Mesenchymal stem cell (in vitro differentiated cells and primary cell): ENCODE results near the gene TRNP1.
A peak's percentile ranks its signal among the peaks of the same experiment; 100 is the strongest.

Source experiments
- DNase-seq: peaks from one replicate; pipeline ENCODE4 v3.0.0-alpha.2; 2013
- H2AFZ ChIP-seq: one replicate; pipeline ENCODE4 v1.6.1; 2013; ENCODE audit warnings: low read depth, mild to moderate bottlenecking, control low read depth, inconsistent platforms, low read length, moderate library complexity
- H2AK5ac ChIP-seq: 2 replicates; pipeline ENCODE4 v1.6.1; 2013; ENCODE audit warnings: low read length, moderate library complexity, mild to moderate bottlenecking, inconsistent platforms; ENCODE audit not compliant: severe bottlenecking
- H2BK120ac ChIP-seq: one replicate; pipeline ENCODE4 v1.6.1; 2013; ENCODE audit warnings: low read depth, mild to moderate bottlenecking, inconsistent platforms, low read length, moderate library complexity
- H2BK12ac ChIP-seq, 2 experiments: one replicate each; pipeline ENCODE4 v1.6.1; 2013; ENCODE audit warnings: inconsistent platforms in 2 of 2, low read length in 2 of 2, mild to moderate bottlenecking in 2 of 2, moderate library complexity in 2 of 2, control low read depth in 1 of 2
- H2BK15ac ChIP-seq: one replicate; pipeline ENCODE4 v1.6.1; 2013; ENCODE audit warnings: mild to moderate bottlenecking, low read depth, inconsistent platforms; ENCODE audit not compliant: poor library complexity, severe bottlenecking
- H2BK5ac ChIP-seq: 2 replicates; pipeline ENCODE4 v1.6.1; 2013; ENCODE audit warnings: low read depth, mild to moderate bottlenecking, low read length, control low read depth, inconsistent platforms; ENCODE audit not compliant: poor library complexity, severe bottlenecking
- H3K14ac ChIP-seq, 2 experiments: one replicate each; pipeline ENCODE4 v1.6.1; 2013; ENCODE audit warnings: inconsistent platforms in 2 of 2, low read length in 2 of 2, control low read depth in 1 of 2, mild to moderate bottlenecking in 1 of 2, moderate library complexity in 1 of 2
- H3K18ac ChIP-seq, 2 experiments: one replicate each; pipeline ENCODE4 v1.6.1; 2013; ENCODE audit warnings: inconsistent platforms in 2 of 2, low read length in 2 of 2, control low read depth in 1 of 2, low read depth in 1 of 2, mild to moderate bottlenecking in 1 of 2
- H3K23ac ChIP-seq, 2 experiments: one replicate each; pipeline ENCODE4 v1.6.1; 2013; ENCODE audit warnings: inconsistent platforms in 2 of 2, low read length in 2 of 2, mild to moderate bottlenecking in 2 of 2, moderate library complexity in 2 of 2, control low read depth in 1 of 2
- H3K27ac ChIP-seq: 2 replicates; pipeline ENCODE4 v1.5.1; 2013; ENCODE audit warnings: mild to moderate bottlenecking, moderate library complexity, low read length, control low read depth, inconsistent platforms; ENCODE audit not compliant: poor library complexity, severe bottlenecking
- H3K27me3 ChIP-seq, 2 experiments: 2 replicates each; pipeline versions ENCODE4 v1.6.1 to v1.7.0; 2013; ENCODE audit warnings: low read length in 2 of 2, mild to moderate bottlenecking in 2 of 2, moderate library complexity in 2 of 2, control low read depth in 1 of 2, inconsistent platforms in 1 of 2; ENCODE audit not compliant: control insufficient read depth in 1 of 2, insufficient read depth in 1 of 2
- H3K36me3 ChIP-seq, 2 experiments: 2 replicates each; pipeline versions ENCODE4 v1.6.1 to v1.7.0; 2013; ENCODE audit warnings: low read length in 2 of 2, control low read depth in 1 of 2, inconsistent platforms in 1 of 2, low read depth in 1 of 2, mild to moderate bottlenecking in 1 of 2; ENCODE audit not compliant: insufficient read depth in 2 of 2, control insufficient read depth in 1 of 2
- H3K4ac ChIP-seq, 2 experiments: one replicate each; pipeline ENCODE4 v1.6.1; 2013; ENCODE audit warnings: inconsistent platforms in 2 of 2, low read length in 2 of 2, mild to moderate bottlenecking in 2 of 2, moderate library complexity in 2 of 2, control low read depth in 1 of 2, low read depth in 1 of 2
- H3K4me1 ChIP-seq: 2 replicates; pipeline ENCODE4 v1.6.1; 2013; ENCODE audit warnings: low read depth, low read length, control low read depth; ENCODE audit not compliant: control insufficient read depth, insufficient read depth
- H3K4me2 ChIP-seq: 2 replicates; pipeline ENCODE4 v1.6.1; 2013; ENCODE audit warnings: low read length, mild to moderate bottlenecking, inconsistent platforms; ENCODE audit not compliant: poor library complexity, severe bottlenecking
- H3K4me3 ChIP-seq, 2 experiments: 2 replicates each; pipeline versions ENCODE4 v1.5.1 to v1.7.0; 2013; ENCODE audit warnings: low read length in 2 of 2, mild to moderate bottlenecking in 2 of 2, control low read depth in 1 of 2, low read depth in 1 of 2; ENCODE audit not compliant: insufficient read depth in 1 of 2
- H3K79me1 ChIP-seq: replicated peaks from 2 replicates; pipeline ENCODE4 v1.6.1; 2013; ENCODE audit warnings: mild to moderate bottlenecking, control low read depth, low read length, inconsistent platforms; ENCODE audit not compliant: poor library complexity, severe bottlenecking
- H3K9ac ChIP-seq: 2 replicates; pipeline ENCODE4 v1.7.0; 2013; ENCODE audit warnings: mild to moderate bottlenecking, low read length, moderate library complexity
- H3K9me3 ChIP-seq: 2 replicates; pipeline ENCODE4 v1.7.0; 2013; ENCODE audit warnings: mild to moderate bottlenecking, low read length; ENCODE audit not compliant: control insufficient read depth
- H4K8ac ChIP-seq: one replicate; pipeline ENCODE4 v1.6.1; 2013; ENCODE audit warnings: inconsistent platforms, mild to moderate bottlenecking, low read length, moderate library complexity
- H4K91ac ChIP-seq: one replicate; pipeline ENCODE4 v1.6.1; 2013; ENCODE audit warnings: mild to moderate bottlenecking, low read length, inconsistent platforms
- WGBS: methylation state at CpG from one replicate; pipeline ENCODE4 v1.1.7; 2013; ENCODE audit warnings: mixed read lengths; 5-methylcytosine and 5-hydroxymethylcytosine counted together

The TRNP1 gene

GRCh38 chr1:27007909-27008582, 14.6 kb downstream of the TRNP1 start:
- H3K14ac ChIP-seq: no peak overlapping the region
- H2BK12ac ChIP-seq: no peak overlapping the region
- no peaks in the 10 kb centered on the region for H3K27me3 ChIP-seq
- peaks cover 0 to 13% of the 10 kb centered on the region in 2 experiments for H3K36me3 ChIP-seq
- peaks cover 65% of the 10 kb centered on the region for H3K4me1 ChIP-seq
- H3K27ac ChIP-seq: no peak overlapping the region
- WGBS: 60% methylated on average over 9 of the region's 9 CpGs
- peak overlapping the region in 1 of 2 experiments; percentile 9 for H3K4ac ChIP-seq
- peak overlapping the region; percentile 14 for H2AK5ac ChIP-seq
- no peak overlapping the region for H2BK120ac ChIP-seq
- H3K9me3 ChIP-seq: no peaks in the 10 kb centered on the region
- no peak overlapping the region for H2AFZ ChIP-seq
- H3K18ac ChIP-seq: no peak overlapping the region
- H2BK15ac ChIP-seq: no peak overlapping the region
- peak overlapping the region; percentile 10 for H4K8ac ChIP-seq
- H3K79me1 ChIP-seq: peaks cover 7% of the 10 kb centered on the region
- H3K23ac ChIP-seq: no peak overlapping the region
- H3K9ac ChIP-seq: no peak overlapping the region
- no peak overlapping the region for H3K4me2 ChIP-seq
- DNase-seq: peak; percentile 65
- H2BK5ac ChIP-seq: no peak overlapping the region
- H3K4me3 ChIP-seq: no peak overlapping the region
- H4K91ac ChIP-seq: peak overlapping the region; percentile 19

- Histone ChIP-seq H4K8ac (peak overlapping the region; percentile 5), H2AK5ac (peak overlapping the region; percentile 45), H3K18ac (peak overlapping the region; percentile 47 to 48), H2BK12ac (peak overlapping the region in 1 of 2 experiments; percentile 81), H3K4me2 (no peak overlapping the region), H3K14ac (peak overlapping the region in 1 of 2 experiments; percentile 75), H3K27ac (no peak overlapping the region), H4K91ac (peak overlapping the region; percentile 46), H2BK120ac (peak overlapping the region; percentile 22), H3K23ac (peak overlapping the region in 1 of 2 experiments; percentile 23), H2BK5ac (no peak overlapping the region), H3K9me3 (no peaks in the 10 kb centered on the region), H3K27me3 (no peaks in the 10 kb centered on the region), H3K9ac (no peak overlapping the region), H3K4ac (peak overlapping the region; percentile 3 to 66), H2BK15ac (no peak overlapping the region), H3K79me1 (peaks cover 7% of the 10 kb centered on the region), H2AFZ (no peak overlapping the region), H3K4me1 (peaks cover 55% of the 10 kb centered on the region), H3K4me3 (no peak overlapping the region), H3K36me3 (peaks cover 0 to 13% of the 10 kb centered on the region in 2 experiments)
- WGBS: 75% methylated on average over 6 of the region's 6 CpGs
- DNase-seq: peak; percentile 51
Observed at GRCh38 chr1:27009601-27010197, 16.2 kb downstream of the TRNP1 start.

DNA sequence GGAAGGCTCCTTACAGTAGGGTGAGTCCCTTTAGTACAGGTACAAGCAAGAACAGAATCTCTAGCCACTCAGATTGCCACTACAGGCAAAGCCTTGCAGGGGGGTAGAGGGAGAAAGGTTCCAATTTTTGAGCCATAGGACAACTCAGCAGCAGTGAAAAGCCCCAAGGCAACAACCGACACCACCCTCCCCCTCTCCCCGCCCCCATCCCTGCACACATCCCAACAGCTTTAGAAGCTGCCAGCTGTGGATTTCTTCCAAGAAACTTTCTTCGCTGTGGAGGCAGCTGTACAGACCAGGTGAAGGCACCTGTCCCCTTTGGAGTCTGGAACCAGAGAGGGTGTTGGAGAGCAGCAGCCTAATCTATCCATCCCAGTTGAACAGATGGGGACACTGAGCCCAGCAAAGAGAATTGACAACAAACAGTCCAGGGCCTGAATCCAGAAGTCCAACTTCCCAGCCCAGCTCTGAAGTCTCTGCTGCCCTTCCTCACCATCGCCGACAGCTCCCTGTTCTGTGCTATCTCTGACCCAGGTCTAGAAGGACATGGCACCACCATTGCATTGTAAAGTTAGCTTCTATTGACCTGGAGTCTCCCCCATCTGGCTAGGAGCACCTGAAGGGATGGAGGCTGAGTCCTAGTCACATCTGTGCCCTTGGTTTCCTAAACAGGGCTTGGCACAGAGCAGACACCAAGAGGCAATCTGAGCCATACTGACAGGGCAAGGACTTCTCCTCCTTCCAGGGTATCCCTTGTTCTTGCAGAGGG, 16.9 kb downstream of the TRNP1 start:
- Histone ChIP-seq H3K79me1 (peaks cover 7% of the 10 kb centered on the region), H2BK5ac (no peak overlapping the region), H3K36me3 (peaks cover 0 to 13% of the 10 kb centered on the region in 2 experiments), H3K9ac (peak overlapping the region; percentile 1), H2AK5ac (peak overlapping the region; percentile 45), H3K27me3 (no peaks in the 10 kb centered on the region), H3K14ac (no peak overlapping the region), H3K4me3 (no peak overlapping the region), H3K27ac (peak overlapping the region; percentile 46), H3K4ac (peak overlapping the region in 1 of 2 experiments; percentile 76), H2BK120ac (no peak overlapping the region), H2BK15ac (no peak overlapping the region), H2BK12ac (peak overlapping the region in 1 of 2 experiments; percentile 57), H3K9me3 (no peaks in the 10 kb centered on the region), H3K18ac (peak overlapping the region; percentile 47 to 89), H4K8ac (peak overlapping the region; percentile 56), H3K4me2 (peak overlapping the region; percentile 11), H3K4me1 (peaks cover 48% of the 10 kb centered on the region), H3K23ac (no peak overlapping the region), H2AFZ (no peak overlapping the region), H4K91ac (peak overlapping the region; percentile 70)
- no peak for DNase-seq
- 86% methylated on average over 4 of the region's 5 CpGs for WGBS
